NK-92 (cell line): ENCODE data around the gene ROBO1.
"Not testable (repeated sequence)": the region's sequence is repeated elsewhere in the genome, so short reads cannot be mapped to it uniquely, and the experiment has no call there.

ENCODE experiments used
- DNase-seq: peaks from one replicate; lab custom pipeline; 2025; ENCODE audit not compliant: unreplicated experiment; lab: John Stamatoyannopoulos, UW

Gene ROBO1

DNA sequence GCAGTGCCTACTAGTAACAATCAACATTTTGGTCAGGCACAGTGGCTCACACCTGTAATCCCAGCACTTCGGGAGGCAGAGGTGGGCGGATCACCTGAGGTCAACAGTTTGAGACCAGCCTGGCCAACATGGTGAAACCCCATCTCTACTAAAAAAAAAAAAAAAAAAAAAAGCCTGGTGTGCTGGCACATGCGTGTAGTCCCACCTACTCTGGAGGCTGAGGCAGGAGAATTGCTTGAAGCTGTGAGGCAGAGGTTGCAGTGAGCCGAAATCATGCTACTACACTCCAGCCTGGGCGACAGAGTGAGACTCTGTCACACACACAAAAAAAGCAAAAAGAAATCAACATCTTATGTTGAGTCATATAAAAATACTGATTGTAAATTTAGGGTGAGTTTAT lies 1043.4 kb downstream of the ROBO1 start:
- DNase-seq = not testable (repeated sequence)

DNA sequence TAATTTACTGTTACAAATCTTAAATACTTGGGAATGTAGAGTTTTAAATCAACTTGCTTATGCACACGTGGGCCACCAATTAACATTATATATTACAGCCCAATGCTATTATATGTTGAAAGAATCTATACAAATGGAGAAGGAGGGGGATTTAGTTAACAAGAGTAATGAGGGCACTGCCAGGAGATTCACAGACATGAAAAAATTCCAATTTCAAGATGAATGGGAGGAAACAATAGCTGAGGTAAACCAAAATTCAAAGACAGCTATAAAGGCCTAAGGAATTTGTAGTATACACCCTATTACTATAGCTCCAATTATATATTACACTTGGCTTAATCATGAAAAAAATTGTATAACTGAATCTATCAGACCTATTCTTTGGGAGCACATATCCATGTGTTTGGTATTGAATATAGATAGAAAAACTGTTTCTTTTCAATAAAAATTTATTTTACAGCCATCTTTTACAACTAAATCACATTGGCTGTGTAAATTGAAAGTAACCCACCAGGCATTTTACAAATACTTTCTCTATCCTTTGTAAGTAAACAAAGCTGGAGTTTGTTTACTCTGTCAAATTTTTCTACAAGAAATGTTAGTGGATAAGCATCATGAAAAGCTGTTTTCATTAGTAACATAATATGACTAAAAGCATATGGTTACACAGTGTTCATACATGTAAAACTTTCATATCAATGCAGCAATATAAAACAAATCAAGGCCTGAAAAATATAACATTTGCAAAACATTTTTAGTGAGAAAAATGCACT lies 1045.8 kb downstream of the ROBO1 start:
- DNase-seq = no peak

DNA sequence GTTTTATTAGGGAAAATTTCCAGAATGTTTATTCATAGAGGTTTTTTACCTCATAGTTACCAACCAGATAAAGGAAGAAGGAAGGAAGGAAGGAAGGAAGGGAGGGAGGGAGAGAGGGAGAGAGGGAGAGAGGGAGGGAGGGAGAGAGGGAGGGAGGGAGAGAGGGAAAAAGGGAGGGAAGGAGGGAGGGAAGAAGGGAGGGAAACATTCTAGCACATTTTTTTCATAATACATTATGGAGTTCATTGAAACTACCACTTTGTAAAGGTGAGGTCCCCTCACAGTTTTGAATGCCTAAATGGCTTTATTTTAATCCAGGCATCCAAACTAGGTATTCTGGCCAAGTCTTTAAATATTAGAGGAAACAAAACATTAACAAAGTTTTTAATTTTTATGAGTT lies 1049.1 kb downstream of the ROBO1 start:
- no peak for DNase-seq

DNA sequence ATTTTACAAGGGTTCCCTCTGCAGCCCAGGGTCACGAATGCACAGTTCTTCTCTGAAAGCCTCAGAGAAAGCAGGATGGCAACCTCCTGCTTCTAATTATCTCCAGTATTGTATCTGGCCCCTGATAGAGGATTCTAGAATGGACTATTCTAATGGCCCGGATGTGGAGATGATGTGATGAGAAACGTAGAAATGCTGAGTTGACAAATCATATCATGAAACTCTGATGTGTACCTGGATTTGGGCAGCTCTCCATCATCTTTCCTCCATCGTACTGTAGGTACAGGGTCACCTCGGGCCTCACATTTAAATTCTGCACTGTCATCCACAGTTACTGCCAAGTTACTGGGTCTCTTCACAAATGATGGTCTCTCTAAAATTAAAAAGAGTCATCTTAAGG lies 1050.8 kb downstream of the ROBO1 start:
- no peak for DNase-seq

DNA sequence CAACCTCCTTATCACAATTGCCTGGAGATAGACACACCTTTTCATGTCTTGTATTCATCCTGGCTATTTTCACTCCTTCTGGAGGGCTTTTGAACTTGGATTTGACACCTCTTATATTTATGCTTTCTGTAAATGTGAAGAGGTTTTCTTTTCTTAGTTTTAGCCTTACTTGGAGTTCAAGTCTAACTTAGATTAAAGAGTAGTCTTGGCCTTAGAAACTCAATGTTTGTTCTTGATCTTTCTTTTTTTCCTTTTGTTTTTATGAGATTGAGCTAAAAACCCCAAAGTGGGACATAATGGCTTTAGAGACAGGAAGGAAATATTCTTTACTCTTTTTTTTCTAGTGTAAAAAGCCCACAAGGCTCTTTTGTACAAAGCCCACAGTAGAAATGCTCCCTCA lies 1054.9 kb downstream of the ROBO1 start:
- no peak for DNase-seq

DNA sequence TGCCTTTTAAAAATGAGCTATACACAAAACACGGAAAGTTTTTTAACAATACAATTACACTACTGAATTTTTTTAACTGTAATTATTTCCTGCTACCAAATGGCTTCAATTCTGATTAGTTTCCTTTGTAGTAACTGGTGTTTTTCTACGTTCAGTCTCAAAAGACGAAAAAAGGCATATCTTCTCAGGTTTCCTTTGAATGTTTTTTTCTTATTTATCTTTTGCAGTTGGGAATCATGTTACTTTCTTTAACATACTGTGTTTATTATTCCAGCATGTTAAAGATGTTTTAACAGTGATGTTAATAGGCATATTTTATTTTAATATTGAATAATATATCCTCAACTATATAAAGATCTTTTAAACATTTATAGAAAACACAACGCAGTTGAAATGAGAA lies 1055.5 kb downstream of the ROBO1 start:
- no peak for DNase-seq

DNA sequence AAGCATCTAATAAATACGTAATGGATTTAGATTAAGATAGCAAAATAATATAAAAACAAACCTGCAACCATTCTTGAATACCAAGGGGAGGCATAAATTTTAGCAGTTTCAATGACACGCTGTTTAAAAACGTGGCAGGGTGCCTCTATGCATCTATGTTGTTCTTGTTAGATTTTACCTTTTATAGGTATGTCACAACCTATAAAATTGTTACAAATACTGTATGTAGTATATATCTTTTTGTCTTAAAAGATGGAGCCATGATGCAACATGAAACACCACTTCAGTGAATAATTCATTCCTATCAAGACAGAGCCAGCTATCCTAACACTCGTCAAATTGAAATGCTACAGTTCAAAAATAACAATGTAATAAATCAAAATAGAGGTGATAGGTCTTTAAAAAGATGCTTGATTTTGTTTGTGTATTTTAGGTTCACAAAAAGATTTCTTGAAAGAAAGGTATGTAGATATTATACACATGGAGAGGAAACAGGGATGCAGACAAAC lies 1059.2 kb downstream of the ROBO1 start:
- DNase-seq = no peak

DNA sequence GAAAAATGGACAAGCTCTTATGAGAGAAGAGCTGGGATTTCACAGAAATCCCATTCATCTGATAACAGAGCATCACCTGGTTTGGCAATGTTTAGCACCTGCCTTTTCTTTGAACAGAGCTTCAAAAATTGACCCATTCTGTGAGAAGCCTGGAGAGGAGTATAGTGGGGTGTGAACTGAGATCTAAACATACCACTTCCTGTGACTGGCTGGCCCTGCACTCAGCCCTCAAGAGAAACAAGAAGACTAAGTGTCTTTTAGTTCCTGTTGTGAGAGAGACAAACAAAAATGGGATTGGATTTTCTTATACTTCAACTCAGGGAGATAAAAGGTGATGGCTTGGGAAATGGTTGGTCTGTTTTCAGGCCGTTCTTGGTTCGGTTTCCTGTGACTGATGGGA lies 1060.2 kb downstream of the ROBO1 start:
- DNase-seq = no peak

DNA sequence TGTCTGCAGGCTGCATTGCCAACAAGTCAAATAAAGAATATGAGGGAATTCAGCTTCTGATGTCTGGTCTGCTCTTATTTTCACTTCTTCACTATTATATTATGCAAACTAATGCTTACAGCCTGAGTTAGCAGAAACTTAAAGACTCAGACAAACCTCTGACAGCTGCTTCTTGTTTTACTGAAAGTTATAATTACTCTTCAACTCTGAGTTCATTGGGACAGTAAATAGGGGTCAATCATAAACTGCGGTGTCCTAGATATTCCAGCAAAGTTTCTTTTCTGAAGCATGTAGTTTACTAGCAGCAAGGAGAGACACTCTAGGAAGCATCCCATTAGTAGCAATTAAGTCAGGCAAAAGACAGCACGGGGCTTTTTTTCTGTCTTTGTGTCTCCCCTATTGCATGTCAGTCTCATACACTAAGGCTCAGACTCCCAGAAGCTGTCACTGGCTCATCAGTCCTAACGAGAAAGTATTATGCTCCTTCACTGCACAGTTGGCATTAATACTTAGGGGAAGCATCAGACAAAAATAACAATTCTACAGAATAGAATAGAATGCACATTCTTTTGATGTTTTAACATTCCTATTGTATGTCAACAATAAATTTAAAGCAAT lies 1060.8 kb downstream of the ROBO1 start:
- DNase-seq = no peak

DNA sequence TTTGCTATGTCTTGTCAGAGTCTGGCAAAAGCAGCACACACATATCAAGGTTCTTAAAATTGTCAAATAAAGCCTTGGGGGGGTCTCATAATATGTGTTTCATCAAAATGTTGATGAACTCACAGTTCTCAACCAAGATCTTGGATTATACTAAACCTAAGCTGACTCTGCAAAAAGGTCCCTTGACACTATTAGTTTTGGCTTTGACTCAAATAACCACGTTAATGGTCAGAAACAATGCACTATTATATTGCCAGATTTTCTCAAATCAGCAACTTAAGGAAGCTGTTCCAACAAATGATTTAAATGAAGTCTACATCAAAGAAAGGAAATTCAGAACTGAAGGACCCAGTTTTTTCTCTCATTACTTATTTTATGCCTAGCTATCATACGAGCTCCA lies 1063.9 kb downstream of the ROBO1 start:
- DNase-seq = no peak

DNA sequence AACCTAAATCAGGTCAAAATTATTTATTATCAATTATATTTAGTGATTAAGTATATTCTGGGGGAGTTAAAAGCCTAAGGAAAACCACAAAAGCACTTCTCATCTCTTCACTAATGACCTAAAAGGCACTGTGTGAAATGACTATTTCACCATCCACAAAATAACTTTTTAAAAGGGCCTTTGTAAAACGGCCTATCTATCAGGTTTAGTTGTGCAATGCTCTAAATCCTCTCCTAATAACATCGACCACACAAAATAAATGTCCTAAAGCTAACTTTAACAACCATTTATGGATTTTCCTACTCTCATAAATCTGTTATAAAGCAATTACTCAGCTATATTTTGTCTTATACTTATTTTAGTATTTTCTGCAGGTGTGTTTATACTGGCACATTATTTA lies 1066.3 kb downstream of the ROBO1 start:
- no peak for DNase-seq

DNA sequence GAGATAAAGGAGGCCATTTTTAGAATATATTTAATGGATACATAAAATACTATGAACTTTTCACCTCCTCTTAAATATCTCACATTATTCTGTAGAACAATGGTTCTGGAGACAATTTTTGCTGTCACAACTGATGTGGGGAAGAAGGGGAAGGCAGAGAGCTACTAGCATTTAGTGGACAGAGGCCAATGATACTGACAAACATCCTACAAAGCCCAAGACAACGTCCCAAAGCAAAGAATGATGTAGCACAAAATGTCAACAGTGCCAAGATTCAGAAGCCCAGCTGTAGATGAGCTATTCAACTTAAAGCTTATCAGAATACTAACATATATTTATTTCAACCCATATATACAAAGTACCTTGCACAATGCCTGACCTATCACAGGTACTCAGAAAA lies 1069.4 kb downstream of the ROBO1 start:
- no peak for DNase-seq

DNA sequence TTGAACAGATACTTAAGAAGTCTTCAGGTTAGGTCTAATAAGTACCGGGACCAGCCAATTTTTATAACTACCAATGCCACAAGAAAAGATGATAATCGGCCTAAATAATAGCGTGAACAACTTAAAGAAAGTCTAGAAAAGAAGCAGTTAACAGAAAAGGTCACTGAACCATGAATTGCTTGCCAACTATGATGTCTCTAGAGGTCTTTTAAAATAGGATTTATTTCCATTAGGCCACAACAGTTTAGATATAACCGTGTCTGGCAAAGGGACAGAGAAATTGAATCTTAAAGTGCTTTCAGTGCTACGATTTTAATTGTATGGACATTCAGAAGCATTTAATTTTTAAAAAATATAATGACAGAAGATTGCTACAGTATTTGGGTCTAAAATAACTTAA lies 1070.4 kb downstream of the ROBO1 start:
- DNase-seq = no peak

DNA sequence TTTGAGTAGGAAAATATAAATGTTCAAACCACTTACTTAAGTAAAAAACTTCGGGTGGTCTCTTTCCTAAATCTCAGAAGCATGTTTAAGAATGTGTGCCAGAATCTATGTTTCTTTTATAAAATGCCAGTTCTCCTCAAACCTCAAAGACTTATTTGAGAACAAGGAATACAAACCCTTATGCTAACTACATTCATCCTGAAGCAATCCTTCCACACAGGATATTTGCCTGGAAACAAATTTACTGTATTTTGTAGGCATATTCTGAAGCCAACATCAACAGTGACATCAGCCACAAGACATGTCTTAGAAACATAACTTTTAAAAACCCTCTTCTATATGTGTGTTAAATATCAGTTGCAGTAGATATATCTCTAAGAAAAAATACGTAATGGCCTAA lies 1077.0 kb downstream of the ROBO1 start:
- DNase-seq = no peak

DNA sequence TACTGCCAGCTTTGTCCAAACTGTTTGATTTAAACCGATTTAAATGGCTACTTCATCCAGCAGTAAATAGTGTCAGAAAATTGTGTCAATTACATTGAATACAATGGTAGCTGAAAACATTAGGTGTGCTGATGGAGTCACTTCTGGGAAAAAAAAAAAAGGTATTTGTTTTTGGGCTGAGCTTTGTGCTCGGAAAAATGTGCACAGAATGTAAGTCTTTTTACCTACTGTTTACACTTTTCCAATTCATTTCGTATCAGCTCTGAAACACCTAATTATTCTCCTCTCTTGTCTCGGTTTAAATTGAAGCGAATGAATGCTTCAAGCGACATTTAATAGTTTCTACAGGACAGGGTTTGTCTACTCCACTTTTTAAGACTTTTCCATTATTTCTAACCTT lies 1078.4 kb downstream of the ROBO1 start:
- no peak for DNase-seq

DNA sequence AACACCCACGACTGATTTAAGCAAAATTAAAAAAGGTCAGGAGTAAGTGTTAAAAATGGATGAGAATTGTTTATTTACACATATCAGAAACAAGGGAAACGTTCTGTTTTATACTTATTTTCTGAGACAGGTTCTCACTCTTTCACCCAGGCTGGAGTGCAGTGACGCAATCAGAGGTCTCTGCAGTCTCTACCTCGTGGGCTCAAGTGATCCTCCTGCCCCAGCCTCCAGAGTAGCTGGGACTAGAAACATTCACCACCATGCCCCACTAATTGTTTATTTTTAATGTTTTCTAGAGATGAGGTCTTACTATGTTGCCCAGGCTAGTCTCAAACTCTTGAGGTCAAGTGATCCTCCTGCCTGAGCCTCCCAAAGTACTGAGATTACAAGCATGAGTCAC lies 1080.3 kb downstream of the ROBO1 start:
- DNase-seq = no peak

DNA sequence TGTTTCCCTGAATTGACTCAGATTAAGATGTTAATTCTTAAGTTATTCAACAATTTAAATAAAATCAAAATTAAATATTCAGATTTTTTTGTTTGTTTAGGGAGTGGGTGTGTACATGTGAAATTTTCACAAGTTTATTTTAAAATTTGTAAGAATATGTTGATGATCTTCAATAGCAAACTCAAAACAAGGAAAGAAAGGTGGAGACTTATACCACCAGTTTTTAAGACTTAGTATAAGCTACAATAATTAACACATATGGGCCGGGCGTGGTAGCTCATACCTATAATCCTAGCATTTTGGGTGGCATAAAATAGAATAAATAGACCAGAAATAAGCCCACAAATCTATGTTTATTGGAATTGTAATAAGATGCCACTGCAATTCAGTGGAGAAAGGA lies 1084.5 kb downstream of the ROBO1 start:
- DNase-seq = no peak

DNA sequence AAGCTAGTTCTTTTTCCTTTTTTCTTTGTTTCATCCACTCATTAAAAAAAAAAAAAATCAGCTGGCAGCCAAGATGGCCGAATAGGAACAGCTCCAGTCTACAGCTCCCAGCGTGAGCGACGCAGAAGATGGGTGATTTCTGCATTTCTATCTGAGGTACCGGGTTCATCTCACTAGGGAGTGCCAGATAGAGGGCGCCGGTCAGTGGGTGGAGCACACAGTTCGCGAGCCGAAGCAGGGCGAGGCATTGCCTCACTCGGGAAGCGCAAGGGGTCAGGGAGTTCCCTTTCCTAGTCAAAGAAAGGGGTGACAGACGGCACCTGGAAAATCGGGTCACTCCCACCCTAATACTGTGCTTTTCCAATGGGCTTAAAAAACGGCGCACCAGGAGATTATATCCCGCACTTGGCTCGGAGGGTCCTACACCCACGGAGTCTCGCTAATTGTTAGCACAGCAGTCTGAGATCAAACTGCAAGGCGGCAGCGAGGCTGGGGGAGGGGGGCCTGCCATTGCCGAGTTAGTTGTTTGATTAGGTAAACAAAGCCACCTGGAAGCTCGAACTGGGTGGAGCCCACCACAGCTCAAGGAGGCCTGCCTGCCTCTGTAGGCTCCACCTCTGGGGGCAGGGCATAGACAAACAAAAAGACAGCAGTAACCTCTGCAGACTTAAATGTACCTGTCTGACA lies 1092.5 kb downstream of the ROBO1 start:
- not testable (repeated sequence) for DNase-seq

DNA sequence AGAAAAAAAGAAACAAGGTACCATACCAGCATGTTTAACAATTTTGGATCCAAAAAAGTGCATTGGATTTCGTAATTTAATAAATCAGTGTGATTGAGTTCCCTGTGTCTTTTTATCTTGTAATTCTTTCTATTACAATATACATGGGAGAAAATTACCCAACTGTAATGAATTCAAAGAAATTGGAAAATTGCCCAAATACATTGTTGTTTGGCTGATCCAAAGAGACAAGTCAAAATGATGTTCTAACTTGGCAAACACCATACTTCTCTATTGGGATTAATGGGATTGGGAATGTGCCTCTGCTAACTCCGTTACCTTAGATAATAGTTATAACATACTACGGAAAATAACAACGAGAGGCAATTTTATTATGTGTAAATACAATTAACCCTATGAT lies 1097.1 kb downstream of the ROBO1 start:
- no peak for DNase-seq

DNA sequence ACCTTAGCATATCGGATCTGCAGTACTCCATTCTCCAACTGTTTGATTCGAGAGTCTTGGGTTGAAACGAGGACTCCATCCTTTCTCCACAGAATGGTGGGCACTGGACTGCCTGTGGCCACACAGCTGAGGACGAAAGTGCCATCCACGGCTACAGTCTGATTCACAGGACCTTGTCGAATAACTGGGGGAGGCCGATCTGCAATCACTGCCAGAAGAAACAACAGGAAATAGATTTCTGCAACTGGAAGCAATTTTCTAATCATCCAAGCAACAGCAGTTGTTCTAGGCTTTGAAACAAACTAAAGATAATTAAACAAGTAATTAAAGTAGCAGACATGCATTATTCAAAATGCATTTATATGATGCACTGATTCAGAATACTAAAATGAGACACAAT lies 1097.7 kb downstream of the ROBO1 start:
- DNase-seq = no peak

DNA sequence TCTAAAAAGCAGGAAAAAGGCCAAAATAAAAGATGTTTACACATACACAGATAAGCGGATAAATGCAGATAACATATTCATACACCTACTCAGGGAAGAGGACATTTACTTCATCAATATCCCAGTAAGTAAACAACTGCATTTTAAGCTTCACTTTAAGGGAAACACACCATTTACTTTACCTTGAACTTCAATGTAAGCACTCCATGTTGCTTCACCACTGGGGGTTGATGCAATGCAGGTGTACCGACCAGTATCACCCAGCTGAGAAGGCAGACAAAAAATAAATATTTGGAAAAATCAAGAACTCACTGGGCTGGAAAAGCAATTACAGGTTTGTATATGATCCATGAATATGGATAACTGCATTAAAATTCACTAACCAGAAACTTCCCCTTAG lies 1099.5 kb downstream of the ROBO1 start:
- no peak for DNase-seq

DNA sequence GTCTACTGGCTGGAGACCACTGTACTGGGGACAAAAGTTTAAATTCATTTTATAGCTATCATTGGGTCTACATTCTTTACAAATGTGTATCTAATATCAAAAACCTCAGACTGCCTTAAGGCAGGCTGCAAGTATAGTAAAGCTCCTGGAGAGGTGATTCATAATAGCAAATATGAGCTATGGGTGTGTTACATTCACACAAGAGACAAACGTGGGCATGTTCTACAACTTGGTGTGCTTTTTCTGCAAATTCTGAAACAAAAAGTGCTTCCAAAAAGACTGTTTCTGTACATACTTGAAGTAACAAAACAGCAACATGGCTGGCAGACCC lies 1101.4 kb downstream of the ROBO1 start:
- DNase-seq = no peak
